Kidney (tissue), 22 donors: ENCODE measurements around the gene XDH. TPM values are rescaled to one million over a fixed set of nuclear protein-coding genes. Genes with fewer than 3 reads are reported as not detected.

Experiments used
- DNase-seq, 5 donors: peaks; one replicate each; pipeline ENCODE4 v3.0.0-alpha.2; 2013 to 2020
- FAIRE-seq: peaks from 2 replicates; lab custom pipeline; 2012; peaks lifted over from hg19 to GRCh38; lab: Jason Lieb, UNC
- H3K27ac ChIP-seq, 2 donors: one replicate each; pipeline ENCODE4 v1.7.0; 2013; ENCODE audit warnings: low read depth in 2 of 2, low read length in 2 of 2, inconsistent platforms in 1 of 2
- H3K27me3 ChIP-seq: one replicate; pipeline ENCODE4 v1.7.1; 2013; ENCODE audit warnings: low read length, inconsistent platforms; ENCODE audit not compliant: control insufficient read depth, insufficient read depth
- H3K36me3 ChIP-seq, 3 donors: one replicate each; pipeline versions ENCODE4 v1.7.0 to v1.7.1; 2013; ENCODE audit warnings: low read length in 3 of 3, control low read depth in 1 of 3, inconsistent platforms in 1 of 3; ENCODE audit not compliant: insufficient read depth in 3 of 3, control insufficient read depth in 2 of 3
- H3K4me1 ChIP-seq, 3 donors: one replicate each; pipeline versions ENCODE4 v1.7.0 to v1.7.1; 2013; ENCODE audit warnings: low read length in 3 of 3, inconsistent platforms in 1 of 3, low read depth in 1 of 3; ENCODE audit not compliant: control insufficient read depth in 2 of 3, insufficient read depth in 2 of 3
- H3K4me3 ChIP-seq, 3 donors: one replicate each; pipeline versions ENCODE4 v1.7.0 to v1.8.1; 2013; ENCODE audit warnings: low read length in 3 of 3, control low read depth in 1 of 3, inconsistent platforms in 1 of 3
- H3K9ac ChIP-seq, 3 donors: one replicate each; pipeline versions ENCODE4 v1.7.0 to v1.7.1; 2013; ENCODE audit warnings: low read length in 3 of 3, control low read depth in 1 of 3, inconsistent platforms in 1 of 3
- H3K9me3 ChIP-seq, 3 donors: one replicate each; pipeline versions ENCODE4 v1.7.0 to v1.7.1; 2013; ENCODE audit warnings: low read length in 3 of 3, control low read depth in 1 of 3, inconsistent platforms in 1 of 3; ENCODE audit not compliant: control insufficient read depth in 2 of 3, insufficient read depth in 1 of 3
- CTCF ChIP-seq: IDR thresholded peaks from 3 replicates; pipeline ENCODE4 v1.5.1; 2012; ENCODE audit warnings: mild to moderate bottlenecking, moderate library complexity, borderline replicate concordance; ENCODE audit not compliant: insufficient read depth; ENCODE audit errors: extremely low read depth
- intact Hi-C: fragments of 100-400 bp; cut with DNase I; formaldehyde crosslinking; loops from one replicate; pipeline ENCODE4 v1.11.1; 2022
- long read RNA-seq, 10 donors: library from polyadenylated mRNA in 1 of 10; unstranded in 1 of 10; transcript quantifications; one replicate each; pipeline ENCODE4 v2.0.0 and lab custom pipeline, GENCODE V29; 2021 to 2026
- polyA plus RNA-seq: library from polyadenylated mRNA; stranded (reverse); fragments of 350-450 nt; fragmentation: Illumina TruSeq; extraction: RNeasy Lipid Tissue Mini Kit (QIAGEN cat#74804); gene quantifications from one replicate; pipeline ENCODE4 v1.2.3, GENCODE V29; 2014; ENCODE audit warnings: low read depth, low replicate concordance; ENCODE audit not compliant: insufficient read depth
- total RNA-seq: library from RNA; stranded (reverse); fragmentation: NEBNext Ultra II Directional; extraction: Animal tissue kit (Norgen Biotek cat#: 25700); gene quantifications from one replicate; pipeline ENCODE4 v1.2.1, GENCODE V29; 2021
- donor health status: control.
- donor health status: control.
- donor health status: control.
- donor health status: control.
- donor health status: control.
- donor health status: DM: yes; HTN: yes; CAD: no.
- donor health status: Normal renal cell carcinoma (clear cell type).

XDH gene
- total RNA-seq (3.1 TPM), polyA plus RNA-seq (not detected)
- long read RNA-seq, donor 1: 0 reads
- long read RNA-seq, donor 2: 0 reads
- long read RNA-seq, donor 3: 0 reads
- long read RNA-seq, donor 4: 0 reads
- long read RNA-seq, donor 5: 0 reads
- long read RNA-seq, donor 6: 0 reads
- long read RNA-seq, donor 7, partial matches to known transcripts: 1 of 2 reads
- long read RNA-seq, donor 7, other reads (novel, unspliced or antisense): 1 of 2 reads
- long read RNA-seq, donor 8: 0 reads
- long read RNA-seq, donor 9: 0 reads
- long read RNA-seq, donor 10: 0 reads

- no peak within 1 kb of the TSS for H3K9ac ChIP-seq
- intact Hi-C loops: no loop called here
- H3K27me3 ChIP-seq: no peaks in the 10 kb centered on the region
- DNase-seq (no peak), FAIRE-seq (no peak)
- H3K36me3 ChIP-seq: no peaks in the 10 kb centered on the region
- TF ChIP-seq CTCF: no peak
- no peak within 1 kb of the TSS for H3K4me3 ChIP-seq
- H3K4me1 ChIP-seq: no peaks in the 10 kb centered on the region
- peaks cover 0 to 6% (median 0%) of the 10 kb centered on the region in 3 donors for H3K9me3 ChIP-seq
- no peak within 1 kb of the TSS for H3K27ac ChIP-seq
Observed at GRCh38 chr2:31414601-31415241, at the start of gene XDH. XDH (minus strand) TSS chr2:31414742; CDS start chr2:31414666, 76 bp downstream.

DNA sequence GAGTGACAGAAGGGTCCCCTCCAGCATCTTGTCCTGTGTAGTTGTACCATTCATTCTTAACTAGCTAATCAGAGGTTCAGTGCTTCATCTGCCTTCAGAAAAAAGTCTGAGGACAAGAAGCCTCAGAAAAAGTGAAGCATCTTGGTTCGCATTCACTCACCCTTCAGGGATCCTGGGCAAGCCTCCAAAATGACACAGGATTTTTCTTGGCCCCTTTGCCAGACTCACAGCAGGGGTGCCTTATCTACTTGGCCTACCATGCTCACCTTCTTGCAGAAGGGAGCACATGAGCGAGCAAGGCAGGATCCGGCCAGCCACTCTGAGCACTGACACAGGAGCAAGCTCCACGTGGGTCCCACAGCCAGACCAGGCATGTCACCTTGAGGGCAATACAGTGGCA, 43.1 kb upstream of the XDH start:
- DNase-seq: no peak
- H3K9ac ChIP-seq: no peak overlapping the region
- intact Hi-C loops: no loop called here
- no peak overlapping the region for H3K4me3 ChIP-seq
- H3K4me1 ChIP-seq: no peaks in the 10 kb centered on the region
- H3K27ac ChIP-seq: no peak overlapping the region
- H3K9me3 ChIP-seq: peaks cover 0 to 11% (median 2%) of the 10 kb centered on the region in 3 donors
- TF ChIP-seq CTCF: no peak
- H3K27me3 ChIP-seq: no peaks in the 10 kb centered on the region
- FAIRE-seq: no peak
- H3K36me3 ChIP-seq: no peaks in the 10 kb centered on the region

- FAIRE-seq: no peak
- Histone ChIP-seq H3K36me3 (no peaks in the 10 kb centered on the region), H3K9me3 (peaks cover 0 to 9% (median 2%) of the 10 kb centered on the region in 3 donors), H3K4me3 (no peak overlapping the region), H3K4me1 (no peaks in the 10 kb centered on the region), H3K27me3 (no peaks in the 10 kb centered on the region), H3K27ac (no peak overlapping the region), H3K9ac (no peak overlapping the region)
- TF ChIP-seq CTCF: no peak
- intact Hi-C loops: no loop called here
- DNase-seq: no peak
Observed at GRCh38 chr2:31446848-31447247, 32.3 kb upstream of the XDH start.
